NK-92 treated with Interleukin-12 subunit alpha and Interleukin-12 subunit beta, amount 100 ng/mL, for 24 hours (cell line): ENCODE data around the gene KCNIP4.
"Not testable (repeated sequence)": the region's sequence is repeated elsewhere in the genome, so short reads cannot be mapped to it uniquely, and the experiment has no call there.

Experiments used
- DNase-seq: peaks from one replicate; lab custom pipeline; 2025; lab: John Stamatoyannopoulos, UW

The KCNIP4 gene

GRCh38 chr4:21948347-21949072, at the start of gene KCNIP4:
Gene KCNIP4 (minus strand): TSS chr4:21948772.
- no peak for DNase-seq

- not testable (repeated sequence) for DNase-seq
Observed at GRCh38 chr4:21996618-21997017, 48.0 kb upstream of the KCNIP4 start.

- no peak for DNase-seq
Observed at GRCh38 chr4:21992330-21992729, 43.8 kb upstream of the KCNIP4 start.

- no peak for DNase-seq
Observed at GRCh38 chr4:21991562-21991961, 43.0 kb upstream of the KCNIP4 start.

- no peak for DNase-seq
Observed at GRCh38 chr4:21991050-21991449, 42.5 kb upstream of the KCNIP4 start.

GRCh38 chr4:21989351-21989750, 40.8 kb upstream of the KCNIP4 start:
- DNase-seq, result no peak

GRCh38 chr4:21986307-21986706, 37.7 kb upstream of the KCNIP4 start:
- DNase-seq, result no peak

- no peak for DNase-seq
Observed at GRCh38 chr4:21982087-21982486, 33.5 kb upstream of the KCNIP4 start.

- DNase-seq, result no peak
Observed at GRCh38 chr4:21979196-21979595, 30.6 kb upstream of the KCNIP4 start.

GRCh38 chr4:21976166-21976565, 27.6 kb upstream of the KCNIP4 start:
- no peak for DNase-seq

GRCh38 chr4:21973850-21974249, 25.3 kb upstream of the KCNIP4 start:
- DNase-seq, result no peak

GRCh38 chr4:21964762-21965319, 16.3 kb upstream of the KCNIP4 start:
- no peak for DNase-seq

- DNase-seq, result no peak
Observed at GRCh38 chr4:21962691-21963090, 14.1 kb upstream of the KCNIP4 start.

- no peak for DNase-seq
Observed at GRCh38 chr4:21960793-21961192, 12.2 kb upstream of the KCNIP4 start.

GRCh38 chr4:21954916-21955315, 6.3 kb upstream of the KCNIP4 start:
- no peak for DNase-seq

GRCh38 chr4:21953653-21954052, 5.1 kb upstream of the KCNIP4 start:
- DNase-seq, result no peak

GRCh38 chr4:21952549-21952948, 4.0 kb upstream of the KCNIP4 start:
- no peak for DNase-seq

- DNase-seq, result no peak
Observed at GRCh38 chr4:21949073-21949457, 493 bp upstream of the KCNIP4 start.

- DNase-seq, result no peak
Observed at GRCh38 chr4:21947791-21948346, 703 bp downstream of the KCNIP4 start.

- no peak for DNase-seq
Observed at GRCh38 chr4:21946858-21947257, 1.7 kb downstream of the KCNIP4 start.

- DNase-seq, result no peak
Observed at GRCh38 chr4:21921526-21922180, 26.9 kb downstream of the KCNIP4 start.

- no peak for DNase-seq
Observed at GRCh38 chr4:21915761-21916160, 32.8 kb downstream of the KCNIP4 start.

- no peak for DNase-seq
Observed at GRCh38 chr4:21901831-21902230, 46.7 kb downstream of the KCNIP4 start.
